Ovary (tissue), 9 donors: ENCODE data around the gene DIS3. TPM values are rescaled to one million over a fixed set of nuclear protein-coding genes. Genes with fewer than 3 reads are reported as not detected.
"Not testable (repeated sequence)": the region's sequence is repeated elsewhere in the genome, so short reads cannot be mapped to it uniquely, and the experiment has no call there.

Source experiments
- DNase-seq, 5 donors: peaks; one replicate each; pipeline ENCODE4 v3.0.0-alpha.2; 2019 to 2020
- H3K27ac ChIP-seq, 2 donors: fragments of 200-600 bp; one replicate each; pipeline versions ENCODE4 v1.5.1 to v1.8.0; 2019 to 2022
- H3K27me3 ChIP-seq: fragments of 200-600 bp; one replicate; pipeline ENCODE4 v1.8.0; 2022
- H3K36me3 ChIP-seq: fragments of 200-600 bp; sonication (generic); one replicate; pipeline ENCODE4 v1.5.1; 2019
- H3K4me1 ChIP-seq: one replicate; pipeline ENCODE4 v1.8.1; 2013; ENCODE audit warnings: mild to moderate bottlenecking, moderate library complexity; ENCODE audit not compliant: insufficient read depth
- H3K4me3 ChIP-seq: fragments of 200-600 bp; sonication (generic); one replicate; pipeline ENCODE4 v1.5.1; 2017
- H3K9me3 ChIP-seq, 2 donors: fragments of 200-600 bp in 1 of 2; sonication (generic) in 1 of 2; one replicate each; pipeline versions ENCODE4 v1.5.1 to v1.8.1; 2013 to 2019; ENCODE audit warnings: mild to moderate bottlenecking in 1 of 2, moderate library complexity in 1 of 2
- EP300 ChIP-seq: sonication (generic); formaldehyde crosslinking; IDR thresholded peaks from one replicate; pipeline ENCODE4 v1.6.1; 2017; ENCODE audit warnings: antibody characterized with exemption
- POLR2A ChIP-seq: fragments of 450-650 bp; IDR thresholded peaks from one replicate; pipeline ENCODE4 v1.6.1; 2017; ENCODE audit warnings: antibody characterized with exemption, mild to moderate bottlenecking, moderate library complexity
- WGBS, 3 donors: extraction: QIAGEN DNeasy Blood & Tissue Kit in 1 of 3; methylation state at CpG; one replicate each; pipeline versions ENCODE4 v1.1.5 to v1.1.7; 2013 to 2017; 5-methylcytosine and 5-hydroxymethylcytosine counted together
- intact Hi-C, 4 donors: fragments of 100-400 bp; cut with DNase I; formaldehyde crosslinking; loops; one replicate each; pipeline versions ENCODE4 v1.11.0 to v1.15.1; 2022 to 2023
- polyA plus RNA-seq, 2 donors: library from polyadenylated mRNA; stranded (reverse); fragments of 200-250 nt in 1 of 2; fragments of 350-450 nt in 1 of 2; fragmentation: Illumina TruSeq in 1 of 2; extraction: RNeasy Lipid Tissue Mini Kit (QIAGEN cat#74804) in 1 of 2; gene quantifications; one replicate each; pipeline ENCODE4 v1.2.3, GENCODE V29; 2013 to 2014
- total RNA-seq, 7 donors: library from RNA; depleted of rRNA in 2 of 7; stranded (reverse); fragments of >200 nt in 2 of 7; fragmentation: NEBNext Ultra II Directional in 3 of 7; extraction: Animal tissue kit (Norgen Biotek cat#: 25700) in 3 of 7; gene quantifications; one replicate each; pipeline versions ENCODE4 v1.1.0 to v1.2.4, GENCODE V29; 2016 to 2023
- TF ChIP-seq, protein P1 (sequence below), 3 donors: fragments of 450-650 bp in 2 of 3; fragments of 200-600 bp in 1 of 3; IDR thresholded peaks; one replicate each; pipeline versions ENCODE4 v1.5.1 to v1.8.0; 2016 to 2022; ENCODE audit warnings: antibody characterized with exemption in 3 of 3, mild to moderate bottlenecking in 1 of 3
- donor health status: DM: no; HTN: no; CAD: no; lungs with moderate emphysema.
- donor health status: DM: no; HTN: no; CAD: no.
- donor health status: Bipolar disorder and iron deficiency.
- donor health status: DM: yes; HTN: yes; CAD: no.
- donor health status: DM: no; HTN: no; CAD: no.
- donor health status: DM: yes; HTN: yes; CAD: no.

Gene DIS3
- total and polyA plus RNA-seq, 9 donors = 10.7 to 30.3 (median 26.4) TPM

DNA sequence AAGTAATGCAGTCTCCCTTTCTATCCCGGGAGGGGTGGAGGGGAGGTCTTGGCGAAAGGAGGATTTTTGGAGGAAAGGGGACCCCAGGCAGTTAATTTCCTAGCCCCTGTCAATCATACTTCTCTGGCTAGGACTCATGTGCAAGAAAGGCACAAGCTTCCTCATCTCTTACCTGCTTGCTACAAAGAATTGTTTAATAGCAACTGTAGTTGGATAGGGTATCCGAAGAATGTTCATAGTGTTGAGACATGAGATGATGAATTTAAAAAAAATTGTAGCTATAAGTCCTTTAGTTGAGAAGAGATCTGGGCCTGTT lies 53.5 kb downstream of the DIS3 start:
- H3K4me3 ChIP-seq = peak overlapping the region; percentile 83
- 2 to 5% (median 5%) methylated on average over 3 of the region's 3 CpGs for WGBS, 3 donors
- intact Hi-C loops = no loop called here

DNA sequence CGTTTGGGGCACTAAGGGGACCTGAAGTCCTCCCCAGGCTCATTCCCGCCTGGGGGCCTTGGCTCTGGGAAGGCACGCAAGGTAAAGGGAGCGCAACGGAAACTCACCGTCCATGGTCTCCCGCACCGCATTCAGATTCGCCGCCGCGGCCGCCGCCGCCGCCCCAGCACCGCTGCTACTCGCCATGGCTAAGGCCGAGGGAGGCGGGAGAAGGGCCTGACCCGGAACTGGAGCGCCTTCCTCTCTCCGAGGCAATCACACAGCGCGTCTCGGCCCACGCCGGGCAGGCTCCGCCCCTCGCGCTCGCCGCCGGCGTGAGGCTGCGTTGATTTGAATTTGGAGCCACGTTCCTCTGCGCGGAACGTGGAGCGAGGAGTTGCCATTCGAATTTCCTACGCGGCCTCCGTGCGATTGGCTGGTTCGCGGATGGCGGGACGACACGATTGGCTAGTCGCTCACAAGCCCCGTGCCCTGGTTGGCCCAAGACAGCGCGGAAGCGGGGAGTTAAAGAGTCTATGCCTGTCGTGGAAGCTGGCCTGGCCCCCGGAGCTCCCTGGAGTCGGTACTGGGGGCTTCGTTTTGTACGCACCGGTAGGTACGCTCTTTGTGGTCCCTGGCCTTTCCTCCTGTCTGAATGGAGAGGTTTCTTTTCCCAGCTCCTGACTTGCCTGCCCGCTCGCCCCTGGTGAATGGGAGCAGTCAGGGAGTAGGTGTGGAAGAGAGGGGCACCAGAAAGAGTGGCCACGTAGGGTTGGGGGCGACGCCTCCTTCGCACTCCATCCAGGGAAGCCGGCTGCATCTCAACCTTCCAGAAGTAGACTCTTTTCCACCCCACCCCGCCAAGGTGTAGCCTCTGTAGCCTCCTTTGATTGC lies 54.0 kb downstream of the DIS3 start, which contains the start of the genes BORA and MZT1:
Gene BORA, plus strand, starts transcription at position 507 of the 873 bp plus-strand sequence. CDS start 1,018 bp downstream, outside the sequence.
Gene MZT1, minus strand, starts transcription at position 213 of the 873 bp plus-strand sequence. Its CDS starts 27 bp downstream, at position 186.
- WGBS, 3 donors = 0% methylated on average over 37 to 71 of the region's 71 CpGs
- peak within 1 kb of the TSS; percentile 83 for H3K4me3 ChIP-seq
- intact Hi-C loops = no loop called here
- no peaks in the 10 kb centered on the region for H3K36me3 ChIP-seq
- TF ChIP-seq, protein P1, sequence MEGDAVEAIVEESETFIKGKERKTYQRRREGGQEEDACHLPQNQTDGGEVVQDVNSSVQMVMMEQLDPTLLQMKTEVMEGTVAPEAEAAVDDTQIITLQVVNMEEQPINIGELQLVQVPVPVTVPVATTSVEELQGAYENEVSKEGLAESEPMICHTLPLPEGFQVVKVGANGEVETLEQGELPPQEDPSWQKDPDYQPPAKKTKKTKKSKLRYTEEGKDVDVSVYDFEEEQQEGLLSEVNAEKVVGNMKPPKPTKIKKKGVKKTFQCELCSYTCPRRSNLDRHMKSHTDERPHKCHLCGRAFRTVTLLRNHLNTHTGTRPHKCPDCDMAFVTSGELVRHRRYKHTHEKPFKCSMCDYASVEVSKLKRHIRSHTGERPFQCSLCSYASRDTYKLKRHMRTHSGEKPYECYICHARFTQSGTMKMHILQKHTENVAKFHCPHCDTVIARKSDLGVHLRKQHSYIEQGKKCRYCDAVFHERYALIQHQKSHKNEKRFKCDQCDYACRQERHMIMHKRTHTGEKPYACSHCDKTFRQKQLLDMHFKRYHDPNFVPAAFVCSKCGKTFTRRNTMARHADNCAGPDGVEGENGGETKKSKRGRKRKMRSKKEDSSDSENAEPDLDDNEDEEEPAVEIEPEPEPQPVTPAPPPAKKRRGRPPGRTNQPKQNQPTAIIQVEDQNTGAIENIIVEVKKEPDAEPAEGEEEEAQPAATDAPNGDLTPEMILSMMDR (IDR thresholded peaks at IDR 0.05) = no peak
- TF ChIP-seq POLR2A (no peak), EP300 (no peak)
- DNase-seq = peak; percentile 86 to 94 (median 90)
- no peaks in the 10 kb centered on the region for H3K9me3 ChIP-seq
- H3K27me3 ChIP-seq = no peaks in the 10 kb centered on the region
- H3K27ac ChIP-seq = no peak within 1 kb of the TSS
- H3K4me1 ChIP-seq = peaks cover 3% of the 10 kb centered on the region

More for the DNA sequence above, 53.5 kb downstream of the DIS3 start:
- H3K4me1 ChIP-seq = peaks cover 3% of the 10 kb centered on the region
- no peak overlapping the region for H3K27ac ChIP-seq
- no peaks in the 10 kb centered on the region for H3K36me3 ChIP-seq
- TF ChIP-seq, protein P1 (IDR thresholded peaks at IDR 0.05) = no peak
- no peak for TF ChIP-seq EP300
- no peak for TF ChIP-seq POLR2A
- H3K27me3 ChIP-seq = no peaks in the 10 kb centered on the region
- DNase-seq = no peak
- no peaks in the 10 kb centered on the region for H3K9me3 ChIP-seq

DNA sequence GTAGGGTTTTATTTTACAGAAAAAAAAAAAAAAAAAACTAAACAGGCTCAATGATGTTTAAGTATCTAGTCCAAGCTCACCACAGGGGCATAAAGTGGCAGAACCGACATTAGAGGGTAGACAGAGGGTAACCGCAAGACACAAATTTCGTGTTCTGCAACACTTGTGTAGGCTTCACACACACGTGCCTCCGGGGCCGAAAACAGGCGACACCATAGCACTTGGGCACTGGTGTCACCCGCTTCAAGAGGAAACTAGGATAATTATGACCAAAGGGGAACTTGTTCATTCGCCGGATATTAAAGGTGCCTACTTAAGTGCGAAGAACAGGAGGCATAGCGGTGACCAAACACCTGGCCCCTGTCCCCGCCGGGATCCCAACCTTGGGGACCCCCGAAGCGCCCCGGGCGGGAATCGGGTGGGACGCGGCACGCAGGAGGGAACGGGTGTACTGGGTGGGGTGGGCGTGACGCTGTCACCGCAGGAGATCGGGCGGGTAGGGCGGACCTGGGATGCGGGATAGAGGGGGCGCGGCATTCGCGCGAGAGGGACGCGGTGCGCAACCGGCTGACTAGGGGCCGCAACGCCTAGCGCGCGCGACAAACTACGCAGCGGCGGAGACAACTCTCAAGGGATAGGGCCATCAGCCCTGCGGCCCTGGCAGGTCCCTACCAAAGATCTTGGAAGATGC lies 54.8 kb downstream of the DIS3 start:
- intact Hi-C loops = no loop called here
- Histone ChIP-seq H3K4me3 (peak overlapping the region; percentile 83), H3K4me1 (peaks cover 3% of the 10 kb centered on the region), H3K27ac (no peak overlapping the region), H3K27me3 (no peaks in the 10 kb centered on the region), H3K9me3 (no peaks in the 10 kb centered on the region), H3K36me3 (no peaks in the 10 kb centered on the region)
- 2 to 3% (median 2%) methylated on average over 46 to 49 of the region's 49 CpGs for WGBS, 3 donors
- TF ChIP-seq, protein P1 (IDR thresholded peaks at IDR 0.05) = no peak
- TF ChIP-seq POLR2A (no peak), EP300 (no peak)
- DNase-seq = peak in 4 of 5 donors; percentile 16 to 64 (median 30)

- WGBS, 3 donors = 86 to 89% (median 88%) methylated on average over 15 of the region's 15 CpGs
- H3K4me3 ChIP-seq, intact Hi-C loops: not testable (repeated sequence)
Observed at GRCh38 chr13:72726185-72726584, 55.5 kb downstream of the DIS3 start.

More at GRCh38 chr13:72726185-72726584, 55.5 kb downstream of the DIS3 start:
- not testable (repeated sequence) for DNase-seq, H3K36me3 ChIP-seq, H3K27ac ChIP-seq, H3K9me3 ChIP-seq, H3K4me1 ChIP-seq, H3K27me3 ChIP-seq
